ENCODE measurements around the gene ROR2.

GRCh38 chr9:91515074-91515687 is 434.8 kb downstream of the ROR2 start:
- TF ChIP-seq CTCF (IDR thresholded peaks at IDR 0.05) (no peak), POLR2A (IDR thresholded peaks at IDR 0.05) (no peak)

Data from thyroid gland (tissue), 4 donors.